Activated T-helper 9 cell treated with anti-CD3 and anti-CD28 coated beads, Interleukin-2, amount 50 U/mL, for 16 hours (primary cell): ENCODE measurements around the gene MOG.
A peak's percentile ranks its signal among the peaks of the same experiment; 100 is the strongest.
"Not testable (repeated sequence)": the region's sequence is repeated elsewhere in the genome, so short reads cannot be mapped to it uniquely, and the experiment has no call there.

Experiments used
- DNase-seq: peaks from one replicate; pipeline ENCODE4 v3.0.0-alpha.2; 2020; ENCODE audit warnings: low read depth

The MOG gene

DNA sequence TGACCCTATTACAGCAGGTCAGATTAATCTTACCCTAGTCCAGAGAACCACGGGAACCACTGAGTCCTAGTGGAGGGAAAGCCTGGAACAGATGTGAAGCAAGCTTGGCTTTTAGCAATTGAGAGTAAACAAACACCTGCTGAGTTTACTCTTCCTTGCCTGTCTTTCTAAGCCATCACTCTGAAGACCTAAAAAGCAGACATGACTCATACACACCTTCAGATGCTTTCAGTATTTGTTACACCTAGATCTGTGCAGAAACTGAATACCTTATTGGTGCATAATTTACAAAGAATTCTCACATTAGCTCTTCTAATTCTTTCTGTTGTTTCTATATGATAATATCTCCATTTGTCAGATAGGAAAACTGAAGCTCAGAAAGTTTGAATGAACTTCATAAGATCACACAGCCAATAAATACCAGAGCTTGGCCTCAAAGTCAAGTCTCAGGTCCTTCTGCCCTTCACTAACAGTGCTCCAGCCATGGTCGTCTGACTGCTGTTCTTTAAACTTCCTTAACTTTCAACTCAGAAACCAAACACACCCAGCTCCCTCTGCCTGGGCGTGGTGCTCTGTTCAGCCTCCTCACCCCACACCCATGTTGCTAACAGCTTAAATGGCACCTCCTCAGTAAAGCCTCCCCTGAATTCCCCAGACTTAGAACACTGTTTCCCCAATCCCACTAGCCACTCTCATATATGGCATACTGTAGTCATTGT, 15.3 kb upstream of the MOG start:
- no peak for DNase-seq

DNA sequence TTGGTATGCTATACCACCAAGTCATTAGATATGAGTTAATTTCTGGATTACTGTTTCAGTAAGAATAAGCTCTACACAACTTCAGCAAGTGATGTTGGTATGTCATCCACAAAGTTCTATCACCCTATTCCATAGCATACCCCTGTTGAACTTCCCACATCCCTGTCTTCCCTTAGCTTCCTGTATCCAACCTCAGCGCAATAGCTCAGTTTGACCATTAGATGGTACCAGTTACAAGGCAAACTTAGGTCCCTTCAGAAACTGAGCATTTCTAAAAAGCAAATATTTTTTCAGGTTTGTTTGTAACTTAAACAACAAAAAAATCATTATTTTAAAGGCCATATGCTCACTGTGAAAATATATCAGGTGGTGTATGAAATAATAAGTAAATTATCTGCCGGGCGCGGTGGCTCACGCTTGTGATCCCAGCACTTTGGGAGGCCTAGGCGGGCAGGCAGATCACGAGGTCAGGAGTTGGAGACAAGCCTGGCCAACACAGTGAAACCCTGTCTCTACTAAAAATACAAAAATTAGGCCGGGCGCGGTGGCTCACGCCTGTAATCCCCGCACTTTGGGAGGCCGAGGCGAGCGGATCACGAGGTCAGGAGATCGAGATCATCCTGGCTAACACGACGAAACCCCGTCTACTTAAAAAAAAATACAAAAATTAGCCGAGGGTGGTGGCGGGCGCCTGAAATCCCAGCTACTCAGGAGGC, 8.8 kb upstream of the MOG start:
- no peak for DNase-seq

DNA sequence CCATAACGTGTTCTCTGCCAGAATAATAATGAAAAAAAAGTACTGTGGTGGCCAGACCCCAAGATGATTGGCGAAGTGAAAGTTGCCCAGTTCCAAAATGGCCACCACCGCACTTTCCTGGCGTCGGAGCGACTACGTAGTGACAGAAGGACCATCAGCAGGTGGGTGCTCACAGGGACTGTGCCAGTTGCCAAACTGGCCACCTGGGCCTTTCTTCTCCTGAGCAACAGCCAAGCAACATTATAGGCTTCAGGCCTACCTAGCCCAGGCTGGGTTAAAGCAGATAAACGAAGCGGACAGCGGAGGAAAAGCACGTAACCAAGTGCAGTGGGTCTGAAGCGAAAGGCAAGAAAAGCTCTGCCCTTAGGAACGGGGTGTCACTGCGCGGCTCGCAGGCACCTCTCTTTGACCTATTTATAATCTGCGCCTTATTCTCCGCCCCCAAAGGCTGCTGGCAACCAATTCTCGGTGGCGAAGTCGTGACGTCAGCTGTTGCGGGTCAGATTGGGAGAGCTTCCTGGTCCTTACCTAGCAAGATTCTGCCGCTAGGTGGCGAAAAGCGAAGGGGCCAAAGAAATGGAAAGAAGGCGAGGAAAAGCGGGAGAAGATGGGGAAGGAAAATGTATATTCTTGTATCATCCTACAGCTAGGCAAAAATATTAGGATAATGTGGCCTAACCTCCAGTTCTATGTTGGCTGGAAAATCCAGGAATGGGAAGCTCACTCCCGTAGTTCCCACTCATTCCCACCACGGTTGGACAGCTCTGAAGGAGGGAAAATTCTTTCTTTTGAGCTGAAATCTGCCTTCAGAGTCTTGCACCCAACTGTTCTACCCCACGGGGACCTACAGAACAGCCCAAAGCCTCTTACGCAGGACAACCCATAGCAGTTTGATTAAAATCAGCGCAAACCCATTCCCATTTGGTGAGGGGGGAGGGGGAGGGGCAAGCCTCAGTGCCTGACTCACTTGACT, 6.9 kb upstream of the MOG start:
- peak; percentile 93 for DNase-seq

DNA sequence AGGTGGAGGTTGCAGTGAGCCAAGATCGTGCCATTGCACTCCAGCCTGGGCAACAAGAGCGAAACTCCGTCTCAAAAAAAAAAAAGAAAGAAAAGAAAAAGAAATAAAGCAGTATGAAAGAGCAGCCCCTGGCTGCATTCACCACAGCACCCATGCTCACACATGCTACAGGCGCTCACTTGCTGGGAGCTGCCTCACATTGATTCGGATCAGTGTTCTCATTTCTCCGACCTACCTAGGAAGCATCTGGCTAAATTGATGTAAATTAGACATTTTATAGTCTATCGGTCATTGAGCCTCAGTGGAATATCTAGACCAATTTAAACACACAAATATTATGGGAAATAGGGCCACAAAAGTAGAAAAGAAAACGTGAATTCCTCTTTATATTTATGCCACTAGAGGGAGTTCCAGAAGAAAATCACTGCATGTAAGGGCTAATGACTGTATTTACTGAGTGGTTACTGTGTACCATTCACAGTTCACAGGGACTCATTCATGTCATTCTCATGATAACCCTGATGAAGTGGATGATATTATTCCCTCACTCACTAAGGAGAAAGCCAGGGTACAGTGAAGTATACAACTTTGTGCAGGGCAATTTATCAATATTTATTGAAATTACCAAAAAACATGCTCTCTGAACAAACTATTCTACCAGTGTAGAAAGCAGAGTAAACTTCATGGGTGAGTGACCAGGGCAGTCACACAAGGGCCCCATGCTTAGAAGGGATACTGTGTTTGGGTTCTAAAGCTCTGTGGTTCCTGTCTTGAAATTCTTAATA, 5.3 kb upstream of the MOG start:
- no peak for DNase-seq

GRCh38 chr6:29652198-29652584, 4.7 kb upstream of the MOG start:
- DNase-seq: no peak

- DNase-seq: no peak
Observed at GRCh38 chr6:29653452-29654038, 3.3 kb upstream of the MOG start.

DNA sequence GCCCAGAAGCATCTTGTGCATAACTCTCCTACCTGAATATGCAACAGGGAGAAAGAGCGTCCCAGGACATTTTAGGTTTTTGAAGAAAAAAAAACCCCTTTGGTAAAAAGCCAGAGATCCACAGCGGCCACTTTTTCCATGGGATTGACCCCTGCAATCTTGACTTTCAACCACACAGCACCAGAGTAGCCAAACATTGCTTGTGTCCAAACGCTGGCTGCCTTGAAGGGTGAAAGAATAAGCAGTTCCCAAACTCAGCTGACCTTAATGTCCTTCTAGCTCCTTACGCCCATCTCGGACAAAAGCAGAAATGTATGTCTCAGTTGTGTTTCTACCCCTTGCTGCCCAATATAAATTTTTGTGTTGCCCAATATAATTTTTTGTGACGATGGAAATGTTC, 1.2 kb upstream of the MOG start:
- no peak for DNase-seq

DNA sequence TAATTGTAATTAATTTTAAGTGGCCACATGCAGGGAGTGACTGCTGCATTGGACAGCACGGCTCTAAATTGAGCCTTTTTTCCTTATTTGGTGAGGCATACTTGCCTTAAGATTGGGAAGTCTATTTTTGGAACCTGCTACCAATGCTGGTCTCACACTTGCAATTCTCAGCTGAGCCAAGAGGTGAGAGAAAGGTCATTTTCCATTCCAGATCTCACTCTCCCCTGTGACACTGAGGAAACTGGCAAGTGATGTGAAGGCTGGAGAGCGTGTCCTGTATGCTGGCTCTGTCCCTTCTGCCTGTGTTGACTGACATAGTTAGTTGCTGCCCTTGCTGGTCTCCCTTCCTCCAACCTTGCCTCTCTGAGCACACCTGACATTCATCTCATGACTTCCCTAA, 735 bp upstream of the MOG start:
- DNase-seq: no peak

DNA sequence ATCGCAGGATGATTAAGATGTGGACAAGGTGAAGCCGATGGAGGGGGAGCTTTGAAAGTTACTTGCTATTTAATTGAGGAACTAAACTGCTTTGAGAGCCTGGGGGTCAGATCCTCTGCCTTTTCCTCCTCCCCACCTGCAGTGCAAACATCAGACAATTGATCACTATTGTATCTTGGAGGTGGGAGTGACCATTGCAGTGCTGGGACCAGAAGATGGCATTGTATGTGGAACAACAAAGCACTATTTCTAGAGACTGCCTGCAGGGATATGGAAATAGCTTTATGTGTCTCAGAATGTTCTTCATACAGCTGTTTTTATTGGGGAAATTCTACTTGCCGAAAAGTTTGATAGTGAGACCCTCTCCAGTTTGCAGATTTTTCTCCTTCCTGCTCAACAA, 4.2 kb downstream of the MOG start:
- DNase-seq: no peak

DNA sequence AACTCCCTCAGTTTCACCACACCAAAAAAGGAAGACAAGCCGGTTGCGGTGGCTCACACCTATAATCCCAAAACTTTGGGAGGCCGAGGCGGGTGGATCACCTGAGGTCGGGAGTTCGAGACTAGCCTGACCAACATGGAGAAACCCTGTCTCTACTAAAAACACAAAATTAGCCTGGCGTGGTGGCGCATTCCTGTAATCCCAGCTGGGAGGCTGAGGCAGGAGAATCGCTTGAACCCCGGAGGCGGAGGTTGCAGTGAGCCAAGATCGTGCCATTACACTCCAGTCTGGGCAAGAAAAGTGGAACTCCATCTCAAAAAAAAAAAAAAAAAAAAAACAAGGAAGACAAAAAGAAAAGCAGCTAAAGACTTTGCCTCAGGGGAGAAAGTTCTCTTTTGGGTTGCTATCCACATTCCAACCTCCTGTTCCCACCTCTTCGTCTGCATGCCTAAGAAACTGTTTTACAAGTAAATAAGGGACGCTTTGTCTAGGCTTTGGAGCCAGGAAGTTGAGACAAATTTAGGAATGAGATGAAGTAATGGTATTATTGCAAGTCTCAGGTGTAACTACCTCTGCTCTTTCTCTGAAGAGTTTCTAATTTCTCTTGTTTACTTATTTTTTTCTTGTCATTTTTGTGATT, 4.7 kb downstream of the MOG start:
- DNase-seq: not testable (repeated sequence)

DNA sequence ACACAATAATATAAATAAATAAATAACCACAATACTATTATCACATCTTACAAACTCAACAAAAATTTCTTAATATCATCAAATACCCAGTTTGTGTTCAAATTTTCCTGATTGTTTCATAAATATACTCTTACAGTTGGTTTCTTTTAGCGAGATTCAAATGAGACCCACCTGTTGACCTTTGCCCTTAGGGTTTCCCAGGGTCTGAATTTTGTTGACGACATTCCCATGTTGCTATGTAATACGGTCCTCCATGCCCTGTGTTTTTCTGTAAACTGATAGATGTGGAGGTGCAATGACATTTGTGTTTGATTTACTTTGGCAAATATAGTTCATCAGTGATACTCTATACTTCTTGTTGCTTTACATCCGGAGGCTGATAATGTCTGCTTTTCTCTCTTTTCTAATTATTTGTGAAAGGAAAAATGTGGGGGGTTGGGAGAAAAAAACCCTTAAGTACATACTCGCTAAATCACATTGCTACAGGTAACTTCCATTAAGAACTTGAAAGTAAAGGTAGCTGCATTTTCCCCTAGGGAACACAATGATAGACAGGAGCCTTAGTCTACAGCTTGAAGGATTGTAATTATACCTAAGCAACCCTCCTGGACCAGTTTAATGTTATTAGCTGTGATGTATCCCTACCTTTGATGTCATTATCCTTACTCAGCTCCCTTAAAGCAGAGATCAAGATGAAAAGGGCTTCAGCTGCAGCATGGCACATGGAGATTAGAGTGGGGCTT, 6.6 kb downstream of the MOG start:
- DNase-seq: no peak

DNA sequence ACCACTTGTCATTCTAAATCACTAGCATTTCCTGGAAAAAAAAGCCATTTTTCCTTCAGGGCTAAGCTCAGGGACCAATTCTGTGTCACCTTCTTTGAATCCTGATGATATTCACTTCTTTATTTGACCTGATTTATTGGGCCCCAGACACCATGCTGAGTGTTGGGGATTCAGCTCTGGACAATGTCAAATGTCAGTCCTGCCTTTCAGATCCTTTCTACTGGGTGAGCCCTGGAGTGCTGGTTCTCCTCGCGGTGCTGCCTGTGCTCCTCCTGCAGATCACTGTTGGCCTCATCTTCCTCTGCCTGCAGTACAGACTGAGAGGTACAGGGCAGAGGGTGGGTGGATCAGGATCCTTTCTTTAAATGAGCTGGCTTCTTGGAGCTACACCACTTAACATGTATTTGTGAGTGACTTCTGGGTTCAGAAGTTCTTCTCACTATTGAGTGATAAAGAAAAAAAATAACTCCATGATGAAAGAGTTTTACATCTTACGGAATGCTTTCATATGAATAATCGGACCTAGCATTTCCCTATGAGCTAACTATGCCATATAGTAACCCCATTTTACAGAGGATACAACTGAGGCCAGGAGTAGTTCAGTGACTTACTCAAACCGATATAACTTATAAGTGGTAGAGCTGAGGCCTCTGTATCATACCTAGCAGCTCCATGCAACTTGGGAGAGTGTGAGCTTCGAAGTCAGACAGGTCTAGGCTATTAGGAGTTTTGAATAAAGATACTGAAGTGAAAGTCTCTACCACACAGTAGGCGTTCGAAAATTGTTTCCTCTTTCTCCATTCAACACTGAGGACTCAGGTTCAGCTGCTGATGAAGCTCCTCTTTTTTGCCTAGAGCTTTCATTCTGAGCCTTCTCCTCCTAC, 9.3 kb downstream of the MOG start:
- no peak for DNase-seq

DNA sequence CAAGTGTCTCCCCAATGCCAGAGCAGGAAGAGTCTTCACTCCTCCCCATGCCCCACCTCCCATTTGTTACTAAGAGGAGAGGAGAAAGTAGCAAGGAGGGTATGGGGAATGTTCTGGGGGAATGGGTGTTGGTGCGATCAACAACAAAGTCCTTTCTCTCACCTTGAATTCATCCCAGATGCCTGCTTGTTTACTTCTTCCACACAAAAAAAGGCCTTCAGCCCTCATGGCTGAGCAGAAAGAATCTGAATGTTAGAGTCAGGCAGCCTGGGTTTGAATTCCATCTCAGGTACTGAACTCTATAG, 9.9 kb downstream of the MOG start:
- no peak for DNase-seq

GRCh38 chr6:29667158-29667557, 10.3 kb downstream of the MOG start:
- DNase-seq: no peak

DNA sequence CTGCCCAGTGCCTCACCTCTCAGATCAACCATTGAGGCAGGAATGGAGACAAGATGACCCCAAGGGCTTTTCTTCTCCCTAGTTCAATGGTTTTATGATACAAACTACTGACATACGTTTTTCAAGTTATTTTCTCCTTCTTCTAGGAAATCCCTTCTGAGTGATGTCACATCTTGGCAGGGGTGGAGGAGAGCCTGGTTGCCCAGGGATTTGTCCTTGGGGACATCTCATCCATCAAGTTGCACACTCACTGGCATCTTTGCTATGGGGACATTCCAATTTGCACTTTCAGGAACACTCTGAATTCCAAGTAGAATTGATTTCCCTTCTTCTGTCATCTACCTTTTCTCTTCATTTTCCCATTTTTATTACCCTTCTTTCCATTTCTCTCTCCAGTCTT, 14.1 kb downstream of the MOG start:
- DNase-seq: no peak

DNA sequence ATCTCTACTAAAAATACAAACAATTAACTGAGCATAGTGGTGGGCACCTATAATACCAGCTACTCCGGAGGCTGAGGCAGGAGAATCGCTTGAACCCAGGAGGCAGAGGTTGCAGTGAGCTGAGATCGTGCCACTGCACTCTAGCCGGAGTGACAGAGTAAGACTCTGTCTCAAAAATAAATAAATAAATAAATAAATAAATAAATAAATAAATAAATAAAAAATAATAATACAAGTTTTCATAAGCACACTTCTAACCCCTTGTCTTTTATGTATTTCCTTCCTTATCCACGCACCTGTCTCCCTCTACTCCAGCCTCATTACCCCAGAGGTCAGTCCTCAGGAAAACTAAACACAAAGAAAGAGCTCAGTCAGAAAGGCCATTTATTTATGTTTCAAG, 15.2 kb downstream of the MOG start:
- not testable (repeated sequence) for DNase-seq

GRCh38 chr6:29673161-29673560, 16.3 kb downstream of the MOG start:
- no peak for DNase-seq

DNA sequence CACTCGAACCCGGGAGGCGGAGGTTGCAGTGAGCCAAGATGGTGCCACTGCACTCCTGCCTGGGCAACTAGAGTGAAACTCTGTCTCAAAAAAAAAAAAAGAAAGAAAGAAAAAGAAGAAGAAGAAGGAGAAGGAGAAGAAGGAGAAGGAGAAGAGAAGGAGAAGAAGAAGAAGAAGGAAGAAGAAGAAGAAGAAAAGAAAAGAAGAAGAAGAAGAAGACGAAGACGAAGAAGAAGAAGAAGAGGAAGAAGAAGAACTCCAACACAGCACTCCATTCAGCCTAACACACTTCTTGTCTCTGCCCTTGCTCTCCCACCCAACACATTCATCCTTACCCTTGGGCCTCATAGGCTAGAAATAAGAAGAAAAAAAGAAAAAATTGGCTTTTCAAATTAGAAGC, 17.1 kb downstream of the MOG start:
- DNase-seq: no peak

DNA sequence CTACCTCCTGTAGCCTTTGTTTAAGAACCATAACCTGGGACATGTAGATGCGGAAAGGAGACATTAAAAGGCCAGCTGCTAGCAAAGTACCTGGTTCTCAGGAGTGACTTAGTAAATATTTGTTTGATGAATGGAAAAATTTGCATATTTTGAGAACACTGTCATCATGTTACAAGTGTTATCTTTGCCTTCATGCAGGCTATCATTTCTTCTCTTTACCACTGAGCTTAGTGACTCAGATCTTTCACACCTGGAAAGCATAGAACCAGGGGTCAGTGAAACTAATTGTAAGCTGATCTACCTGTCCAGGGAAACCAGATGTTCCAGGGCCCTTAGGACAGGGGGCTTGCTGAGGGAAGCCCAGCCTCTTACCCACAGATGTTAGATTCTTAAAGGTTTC, 18.7 kb downstream of the MOG start:
- DNase-seq: no peak
